ENCODE measurements around the gene ACTA1. TPM values are rescaled to one million over a fixed set of nuclear protein-coding genes. Genes with fewer than 3 reads are reported as not detected.

The ACTA1 gene
- total RNA-seq, 1 donor from 2014 or later, result 19.0 TPM

- no peaks in the 10 kb centered on the region for H3K9me3 Mint-ChIP-seq (ENCODE audit: unreplicated experiment)
- no peak for TF ChIP-seq CTCF (IDR thresholded peaks at IDR 0.05; ENCODE audit: insufficient read depth, low read depth, low read length)
- TF ChIP-seq EZH2 (IDR thresholded peaks at IDR 0.05; ENCODE audit: insufficient read depth, low read length), result no peak
- FAIRE-seq (no peak), DNase-seq (ENCODE audit: low read depth) (no peak)
- Histone ChIP-seq H3K27ac (ENCODE audit: low read depth, low read length) (no peak overlapping the region), H3K4me3 (ENCODE audit: insufficient read depth, low read depth, low read length) (no peak overlapping the region), H3K36me3 (ENCODE audit: insufficient read depth, low read length) (peaks cover 21% of the 10 kb centered on the region), H4K20me1 (ENCODE audit: insufficient read depth, low read length) (no peaks in the 10 kb centered on the region), H3K4me1 (ENCODE audit: insufficient read depth, low read length) (no peaks in the 10 kb centered on the region), H3K27me3 (ENCODE audit: insufficient read depth, low read length) (no peaks in the 10 kb centered on the region), H3K79me2 (ENCODE audit: insufficient read depth, low read length) (no peaks in the 10 kb centered on the region), H3K9me3 (ENCODE audit: insufficient read depth, low read depth, low read length) (no peaks in the 10 kb centered on the region), H3K4me2 (ENCODE audit: low read length) (no peak overlapping the region), H2AFZ (ENCODE audit: low read depth, low read length) (no peak overlapping the region), H3K9ac (ENCODE audit: low read length) (no peak overlapping the region)
- H3K4me1 Mint-ChIP-seq (ENCODE audit: low read depth, unreplicated experiment), result peaks cover 3% of the 10 kb centered on the region
- no peak overlapping the region for H3K4me3 Mint-ChIP-seq (ENCODE audit: unreplicated experiment)
- no peak overlapping the region for H3K27ac Mint-ChIP-seq (ENCODE audit: unreplicated experiment)
- no peaks in the 10 kb centered on the region for H3K27me3 Mint-ChIP-seq (ENCODE audit: low read depth, unreplicated experiment)
- peaks cover 2% of the 10 kb centered on the region for H3K36me3 Mint-ChIP-seq (ENCODE audit: low read depth, unreplicated experiment)
These were observed 20.2 kb upstream of the ACTA1 start for GRCh38 chr1:229454056-229454455.

- H3K4me1 ChIP-seq (ENCODE audit: insufficient read depth, low read length), result no peaks in the 10 kb centered on the region
- Mint-ChIP-seq H3K9me3 (ENCODE audit: unreplicated experiment) (no peaks in the 10 kb centered on the region), H3K4me3 (ENCODE audit: unreplicated experiment) (no peak overlapping the region), H3K27me3 (ENCODE audit: low read depth, unreplicated experiment) (no peaks in the 10 kb centered on the region), H3K27ac (ENCODE audit: unreplicated experiment) (no peak overlapping the region), H3K4me1 (ENCODE audit: low read depth, unreplicated experiment) (peaks cover 3% of the 10 kb centered on the region), H3K36me3 (ENCODE audit: low read depth, unreplicated experiment) (peaks cover 10% of the 10 kb centered on the region)
- no peak overlapping the region for H3K4me2 ChIP-seq (ENCODE audit: low read length)
- no peaks in the 10 kb centered on the region for H4K20me1 ChIP-seq (ENCODE audit: insufficient read depth, low read length)
- FAIRE-seq, result no peak
- H3K9ac ChIP-seq (ENCODE audit: low read length), result no peak overlapping the region
- no peaks in the 10 kb centered on the region for H3K27me3 ChIP-seq (ENCODE audit: insufficient read depth, low read length)
- peak; percentile 50 for TF ChIP-seq CTCF (IDR thresholded peaks at IDR 0.05; ENCODE audit: insufficient read depth, low read depth, low read length)
- no peak for TF ChIP-seq EZH2 (IDR thresholded peaks at IDR 0.05; ENCODE audit: insufficient read depth, low read length)
- H3K36me3 ChIP-seq (ENCODE audit: insufficient read depth, low read length), result peaks cover 23% of the 10 kb centered on the region
- H3K9me3 ChIP-seq (ENCODE audit: insufficient read depth, low read depth, low read length), result no peaks in the 10 kb centered on the region
- no peaks in the 10 kb centered on the region for H3K79me2 ChIP-seq (ENCODE audit: insufficient read depth, low read length)
- H2AFZ ChIP-seq (ENCODE audit: low read depth, low read length), result no peak overlapping the region
- DNase-seq (ENCODE audit: low read depth), result no peak
- no peak overlapping the region for H3K4me3 ChIP-seq (ENCODE audit: insufficient read depth, low read depth, low read length)
- no peak overlapping the region for H3K27ac ChIP-seq (ENCODE audit: low read depth, low read length)
These were observed 19.3 kb upstream of the ACTA1 start for GRCh38 chr1:229452956-229453801.

GRCh38 chr1:229448845-229449244 is 15.0 kb upstream of the ACTA1 start:
- H3K9me3 Mint-ChIP-seq (ENCODE audit: unreplicated experiment), result no peaks in the 10 kb centered on the region
- no peak for FAIRE-seq
- H3K27me3 Mint-ChIP-seq (ENCODE audit: low read depth, unreplicated experiment), result no peaks in the 10 kb centered on the region

More at GRCh38 chr1:229448845-229449244, 15.0 kb upstream of the ACTA1 start:
- DNase-seq (ENCODE audit: low read depth), result no peak
- no peaks in the 10 kb centered on the region for H3K79me2 ChIP-seq (ENCODE audit: insufficient read depth, low read length)
- H3K27me3 ChIP-seq (ENCODE audit: insufficient read depth, low read length), result no peaks in the 10 kb centered on the region
- no peaks in the 10 kb centered on the region for H3K9me3 ChIP-seq (ENCODE audit: insufficient read depth, low read depth, low read length)
- H3K36me3 Mint-ChIP-seq (ENCODE audit: low read depth, unreplicated experiment), result peaks cover 16% of the 10 kb centered on the region
- no peak overlapping the region for H2AFZ ChIP-seq (ENCODE audit: low read depth, low read length)
- H3K4me1 Mint-ChIP-seq (ENCODE audit: low read depth, unreplicated experiment), result peaks cover 5% of the 10 kb centered on the region
- no peak overlapping the region for H3K27ac Mint-ChIP-seq (ENCODE audit: unreplicated experiment)
- no peaks in the 10 kb centered on the region for H4K20me1 ChIP-seq (ENCODE audit: insufficient read depth, low read length)
- H3K9ac ChIP-seq (ENCODE audit: low read length), result no peak overlapping the region
- peaks cover 14% of the 10 kb centered on the region for H3K36me3 ChIP-seq (ENCODE audit: insufficient read depth, low read length)
- TF ChIP-seq EZH2 (IDR thresholded peaks at IDR 0.05; ENCODE audit: insufficient read depth, low read length) (no peak), CTCF (IDR thresholded peaks at IDR 0.05; ENCODE audit: insufficient read depth, low read depth, low read length) (no peak)
- H3K4me3 ChIP-seq (ENCODE audit: insufficient read depth, low read depth, low read length), result no peak overlapping the region
- no peaks in the 10 kb centered on the region for H3K4me1 ChIP-seq (ENCODE audit: insufficient read depth, low read length)
- H3K4me2 ChIP-seq (ENCODE audit: low read length), result no peak overlapping the region
- no peak overlapping the region for H3K4me3 Mint-ChIP-seq (ENCODE audit: unreplicated experiment)
- no peak overlapping the region for H3K27ac ChIP-seq (ENCODE audit: low read depth, low read length)

Data from astrocyte (in vitro differentiated cells and primary cell).